HepG2 (cell line): ENCODE measurements around the gene ADGRL2. TPM values are rescaled to one million over a fixed set of nuclear protein-coding genes. Genes with fewer than 3 reads are reported as not detected.

Experiments used
- HDAC2 ChIP-seq: sonication (generic); formaldehyde crosslinking; IDR thresholded peaks from 2 replicates; pipeline ENCODE4 v1.4.0; 2020; ENCODE audit warnings: missing genetic modification reagents
- HNRNPLL ChIP-seq: fragments of 200-400 bp; formaldehyde crosslinking; IDR thresholded peaks from 2 replicates; pipeline ENCODE4 v1.6.1; 2017; ENCODE audit warnings: mild to moderate bottlenecking, low read depth, low read length; ENCODE audit not compliant: poor library complexity, severe bottlenecking
- POLR2A ChIP-seq, 2 experiments: IDR thresholded peaks; 2 replicates each; pipeline ENCODE4 v1.6.1; 2011; ENCODE audit warnings: low read depth in 2 of 2, low read length in 2 of 2, mild to moderate bottlenecking in 1 of 2, moderate library complexity in 1 of 2; ENCODE audit not compliant: insufficient read depth in 1 of 2
- RBFOX2 ChIP-seq: fragments of 200-400 bp; formaldehyde crosslinking; IDR thresholded peaks from 2 replicates; pipeline ENCODE4 v1.6.1; 2017; ENCODE audit warnings: low read depth, mild to moderate bottlenecking, low read length
- XRCC5 ChIP-seq: fragments of 200-400 bp; formaldehyde crosslinking; optimal IDR thresholded peaks from 2 replicates; pipeline ENCODE3; 2017; ENCODE audit warnings: mild to moderate bottlenecking, low read length
- ZNF777 ChIP-seq: sonication (generic); formaldehyde crosslinking; IDR thresholded peaks from 2 replicates; pipeline ENCODE4 v1.4.0; 2020; ENCODE audit warnings: missing genetic modification reagents
- ZNF878 ChIP-seq: sonication (generic); formaldehyde crosslinking; IDR thresholded peaks from 2 replicates; pipeline ENCODE4 v1.8.1; 2023; ENCODE audit warnings: mild to moderate bottlenecking, missing genetic modification reagents, moderate library complexity
- polyA plus RNA-seq, 8 experiments: library from polyadenylated mRNA; depleted of rRNA in 3 of 8; stranded (reverse) in 7 of 8; unstranded in 1 of 8; fragments of >200 nt; fragmentation: Illumina TruSeq in 4 of 8; extraction: Trizol in 4 of 8; gene quantifications; 2 replicates each; pipeline versions ENCODE4 v1.2.1 to v1.2.3, GENCODE V29; 2011 to 2016; ENCODE audit warnings: low read depth in 4 of 8, missing spikeins in 1 of 8, mixed read lengths in 1 of 8; ENCODE audit not compliant: insufficient read depth in 1 of 8
- total RNA-seq, 5 experiments: library from RNA; depleted of rRNA; stranded (reverse); fragments of >200 nt; fragmentation: Illumina TruSeq; extraction: Trizol; gene quantifications; 2 replicates each; pipeline ENCODE4 v1.2.3, GENCODE V29; 2016; ENCODE audit warnings: low read depth in 1 of 5
- TF ChIP-seq, protein P1 (sequence below): sonication (generic); formaldehyde crosslinking; IDR thresholded peaks from 2 replicates; pipeline ENCODE4 v1.4.0; 2020; ENCODE audit warnings: missing genetic modification reagents
- TF ChIP-seq, protein P2 (sequence below): sonication (generic); formaldehyde crosslinking; IDR thresholded peaks from 2 replicates; pipeline ENCODE4 v1.4.0; 2020; ENCODE audit warnings: mild to moderate bottlenecking, missing genetic modification reagents
- TF ChIP-seq, protein P3 (sequence below): sonication (generic); formaldehyde crosslinking; IDR thresholded peaks from 2 replicates; pipeline ENCODE4 v1.5.0; 2020; ENCODE audit warnings: mild to moderate bottlenecking, missing genetic modification reagents, borderline replicate concordance
- TF ChIP-seq, protein P4 (sequence below): sonication (generic); formaldehyde crosslinking; IDR thresholded peaks from 2 replicates; pipeline ENCODE4 v1.4.0; 2020; ENCODE audit warnings: missing genetic modification reagents

Gene ADGRL2
- total and polyA plus RNA-seq, 2 of the 13 experiments (the other 11 are each of a cell fraction or from before 2014, with no cell fraction given): 15.3 to 31.6 TPM

DNA sequence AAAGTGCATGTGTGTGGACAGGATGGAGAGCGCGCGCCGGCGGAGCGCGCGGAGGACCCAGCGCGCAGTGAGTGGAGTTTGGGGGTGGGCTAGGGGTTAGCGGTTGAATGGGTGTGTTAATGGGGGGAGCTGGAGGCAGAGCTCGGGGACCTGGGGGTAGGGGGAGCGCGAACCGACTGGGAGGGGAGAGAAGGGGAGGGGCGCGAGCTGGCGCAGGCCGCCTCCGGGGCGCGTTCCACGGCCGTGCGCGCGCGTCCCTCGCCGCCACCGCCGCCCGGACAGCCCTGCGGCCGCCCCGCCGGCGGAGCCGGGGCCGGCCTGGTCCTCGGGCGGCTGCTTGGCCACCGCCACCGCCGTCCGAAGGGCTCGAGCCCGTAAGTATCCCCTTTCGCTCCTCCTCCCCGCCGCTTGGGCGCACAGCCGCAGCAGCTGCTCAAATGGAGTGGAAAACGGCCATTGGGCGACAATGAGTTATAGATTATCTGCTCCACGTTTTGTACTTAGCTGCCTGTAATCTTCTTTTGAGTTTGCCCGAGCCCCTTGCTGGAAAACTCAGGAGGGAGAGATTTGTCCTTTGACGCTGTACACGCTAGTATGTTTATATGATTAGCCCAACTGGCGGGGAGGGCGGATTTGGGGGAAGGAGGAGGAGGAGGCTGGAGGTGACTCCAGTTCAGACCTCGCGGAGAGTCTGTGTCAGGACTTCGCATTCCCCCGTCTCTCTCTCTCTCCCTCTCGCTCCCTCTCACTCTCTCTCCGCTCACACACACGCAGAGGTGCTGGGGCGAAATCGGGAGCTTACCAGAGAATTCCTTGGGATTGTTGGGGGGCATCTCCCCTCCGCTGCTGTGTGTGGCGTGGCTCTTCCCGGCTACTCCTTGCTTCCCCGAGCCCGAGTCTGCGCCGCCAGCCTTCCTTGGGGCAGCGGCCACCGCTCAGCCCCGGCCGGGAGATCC lies at the start of gene ADGRL2 (continued):
- TF ChIP-seq ZNF777 (CRISPR knock-in tag) (peak; percentile 16), POLR2A (IDR thresholded peaks at IDR 0.05; ENCODE audit: insufficient read depth in 1 of 2, low read depth in 2 of 2, low read length in 2 of 2) (0 out of 4 replicates have a peak, but pooled peaks have one; percentile 25 to 38), ZNF878 (CRISPR knock-in tag) (no peak), HDAC2 (CRISPR knock-in tag) (peak; percentile 24; the same call in 1 of the 2 replicates), RBFOX2 (0 out of 2 replicates have a peak, but pooled peaks have one; percentile 44), XRCC5 (peak; percentile 85), HNRNPLL (peak; percentile 47)
- TF ChIP-seq, protein P1, sequence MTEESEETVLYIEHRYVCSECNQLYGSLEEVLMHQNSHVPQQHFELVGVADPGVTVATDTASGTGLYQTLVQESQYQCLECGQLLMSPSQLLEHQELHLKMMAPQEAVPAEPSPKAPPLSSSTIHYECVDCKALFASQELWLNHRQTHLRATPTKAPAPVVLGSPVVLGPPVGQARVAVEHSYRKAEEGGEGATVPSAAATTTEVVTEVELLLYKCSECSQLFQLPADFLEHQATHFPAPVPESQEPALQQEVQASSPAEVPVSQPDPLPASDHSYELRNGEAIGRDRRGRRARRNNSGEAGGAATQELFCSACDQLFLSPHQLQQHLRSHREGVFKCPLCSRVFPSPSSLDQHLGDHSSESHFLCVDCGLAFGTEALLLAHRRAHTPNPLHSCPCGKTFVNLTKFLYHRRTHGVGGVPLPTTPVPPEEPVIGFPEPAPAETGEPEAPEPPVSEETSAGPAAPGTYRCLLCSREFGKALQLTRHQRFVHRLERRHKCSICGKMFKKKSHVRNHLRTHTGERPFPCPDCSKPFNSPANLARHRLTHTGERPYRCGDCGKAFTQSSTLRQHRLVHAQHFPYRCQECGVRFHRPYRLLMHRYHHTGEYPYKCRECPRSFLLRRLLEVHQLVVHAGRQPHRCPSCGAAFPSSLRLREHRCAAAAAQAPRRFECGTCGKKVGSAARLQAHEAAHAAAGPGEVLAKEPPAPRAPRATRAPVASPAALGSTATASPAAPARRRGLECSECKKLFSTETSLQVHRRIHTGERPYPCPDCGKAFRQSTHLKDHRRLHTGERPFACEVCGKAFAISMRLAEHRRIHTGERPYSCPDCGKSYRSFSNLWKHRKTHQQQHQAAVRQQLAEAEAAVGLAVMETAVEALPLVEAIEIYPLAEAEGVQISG: 0 out of 2 replicates have a peak, but pooled peaks have one; percentile 17
- TF ChIP-seq, protein P2, sequence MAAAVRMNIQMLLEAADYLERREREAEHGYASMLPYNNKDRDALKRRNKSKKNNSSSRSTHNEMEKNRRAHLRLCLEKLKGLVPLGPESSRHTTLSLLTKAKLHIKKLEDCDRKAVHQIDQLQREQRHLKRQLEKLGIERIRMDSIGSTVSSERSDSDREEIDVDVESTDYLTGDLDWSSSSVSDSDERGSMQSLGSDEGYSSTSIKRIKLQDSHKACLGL (CRISPR knock-in tag): peak; percentile 51; the same call in 1 of the 2 replicates
- TF ChIP-seq, protein P3, sequence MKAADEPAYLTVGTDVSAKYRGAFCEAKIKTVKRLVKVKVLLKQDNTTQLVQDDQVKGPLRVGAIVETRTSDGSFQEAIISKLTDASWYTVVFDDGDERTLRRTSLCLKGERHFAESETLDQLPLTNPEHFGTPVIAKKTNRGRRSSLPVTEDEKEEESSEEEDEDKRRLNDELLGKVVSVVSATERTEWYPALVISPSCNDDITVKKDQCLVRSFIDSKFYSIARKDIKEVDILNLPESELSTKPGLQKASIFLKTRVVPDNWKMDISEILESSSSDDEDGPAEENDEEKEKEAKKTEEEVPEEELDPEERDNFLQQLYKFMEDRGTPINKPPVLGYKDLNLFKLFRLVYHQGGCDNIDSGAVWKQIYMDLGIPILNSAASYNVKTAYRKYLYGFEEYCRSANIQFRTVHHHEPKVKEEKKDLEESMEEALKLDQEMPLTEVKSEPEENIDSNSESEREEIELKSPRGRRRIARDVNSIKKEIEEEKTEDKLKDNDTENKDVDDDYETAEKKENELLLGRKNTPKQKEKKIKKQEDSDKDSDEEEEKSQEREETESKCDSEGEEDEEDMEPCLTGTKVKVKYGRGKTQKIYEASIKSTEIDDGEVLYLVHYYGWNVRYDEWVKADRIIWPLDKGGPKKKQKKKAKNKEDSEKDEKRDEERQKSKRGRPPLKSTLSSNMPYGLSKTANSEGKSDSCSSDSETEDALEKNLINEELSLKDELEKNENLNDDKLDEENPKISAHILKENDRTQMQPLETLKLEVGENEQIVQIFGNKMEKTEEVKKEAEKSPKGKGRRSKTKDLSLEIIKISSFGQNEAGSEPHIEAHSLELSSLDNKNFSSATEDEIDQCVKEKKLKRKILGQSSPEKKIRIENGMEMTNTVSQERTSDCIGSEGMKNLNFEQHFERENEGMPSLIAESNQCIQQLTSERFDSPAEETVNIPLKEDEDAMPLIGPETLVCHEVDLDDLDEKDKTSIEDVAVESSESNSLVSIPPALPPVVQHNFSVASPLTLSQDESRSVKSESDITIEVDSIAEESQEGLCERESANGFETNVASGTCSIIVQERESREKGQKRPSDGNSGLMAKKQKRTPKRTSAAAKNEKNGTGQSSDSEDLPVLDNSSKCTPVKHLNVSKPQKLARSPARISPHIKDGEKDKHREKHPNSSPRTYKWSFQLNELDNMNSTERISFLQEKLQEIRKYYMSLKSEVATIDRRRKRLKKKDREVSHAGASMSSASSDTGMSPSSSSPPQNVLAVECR (CRISPR knock-in tag): 0 out of 2 replicates have a peak, but pooled peaks have one; percentile 36
- TF ChIP-seq, protein P4, sequence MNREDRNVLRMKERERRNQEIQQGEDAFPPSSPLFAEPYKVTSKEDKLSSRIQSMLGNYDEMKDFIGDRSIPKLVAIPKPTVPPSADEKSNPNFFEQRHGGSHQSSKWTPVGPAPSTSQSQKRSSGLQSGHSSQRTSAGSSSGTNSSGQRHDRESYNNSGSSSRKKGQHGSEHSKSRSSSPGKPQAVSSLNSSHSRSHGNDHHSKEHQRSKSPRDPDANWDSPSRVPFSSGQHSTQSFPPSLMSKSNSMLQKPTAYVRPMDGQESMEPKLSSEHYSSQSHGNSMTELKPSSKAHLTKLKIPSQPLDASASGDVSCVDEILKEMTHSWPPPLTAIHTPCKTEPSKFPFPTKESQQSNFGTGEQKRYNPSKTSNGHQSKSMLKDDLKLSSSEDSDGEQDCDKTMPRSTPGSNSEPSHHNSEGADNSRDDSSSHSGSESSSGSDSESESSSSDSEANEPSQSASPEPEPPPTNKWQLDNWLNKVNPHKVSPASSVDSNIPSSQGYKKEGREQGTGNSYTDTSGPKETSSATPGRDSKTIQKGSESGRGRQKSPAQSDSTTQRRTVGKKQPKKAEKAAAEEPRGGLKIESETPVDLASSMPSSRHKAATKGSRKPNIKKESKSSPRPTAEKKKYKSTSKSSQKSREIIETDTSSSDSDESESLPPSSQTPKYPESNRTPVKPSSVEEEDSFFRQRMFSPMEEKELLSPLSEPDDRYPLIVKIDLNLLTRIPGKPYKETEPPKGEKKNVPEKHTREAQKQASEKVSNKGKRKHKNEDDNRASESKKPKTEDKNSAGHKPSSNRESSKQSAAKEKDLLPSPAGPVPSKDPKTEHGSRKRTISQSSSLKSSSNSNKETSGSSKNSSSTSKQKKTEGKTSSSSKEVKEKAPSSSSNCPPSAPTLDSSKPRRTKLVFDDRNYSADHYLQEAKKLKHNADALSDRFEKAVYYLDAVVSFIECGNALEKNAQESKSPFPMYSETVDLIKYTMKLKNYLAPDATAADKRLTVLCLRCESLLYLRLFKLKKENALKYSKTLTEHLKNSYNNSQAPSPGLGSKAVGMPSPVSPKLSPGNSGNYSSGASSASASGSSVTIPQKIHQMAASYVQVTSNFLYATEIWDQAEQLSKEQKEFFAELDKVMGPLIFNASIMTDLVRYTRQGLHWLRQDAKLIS (CRISPR knock-in tag): peak; percentile 86; the same call in 1 of the 2 replicates
